Sciatic nerve (tissue), 2 donors: ENCODE measurements around the gene ACSL4. TPM values are rescaled to one million over a fixed set of nuclear protein-coding genes. Genes with fewer than 3 reads are reported as not detected.
A peak's percentile ranks its signal among the peaks of the same experiment; 100 is the strongest.
"Not testable (repeated sequence)": the region's sequence is repeated elsewhere in the genome, so short reads cannot be mapped to it uniquely, and the experiment has no call there.

Experiments used
- ATAC-seq: fragments of 200-7000 bp; cut with Tn5 transposase; one replicate; pipeline ENCODE4 v1.9.1; 2020; ENCODE audit warnings: mild to moderate bottlenecking, moderate library complexity
- DNase-seq: peaks from one replicate; pipeline ENCODE4 v3.0.0-alpha.2; 2020; ENCODE audit warnings: low spot score
- intact Hi-C: fragments of 100-400 bp; cut with DNase I; formaldehyde crosslinking; loops from one replicate; pipeline ENCODE4 v1.14.2; 2022
- total RNA-seq: library from RNA; stranded (reverse); fragmentation: NEBNext Ultra II Directional; extraction: Animal tissue kit (Norgen Biotek cat#: 25700); gene quantifications from one replicate; pipeline ENCODE4 v1.2.1, GENCODE V29; 2021
- donor health status: DM: no; HTN: no; CAD: no.
- donor health status: DM: no; HTN: no; CAD: no.

Gene ACSL4
- total RNA-seq, 1 donor from 2014 or later: 29.5 TPM

DNA sequence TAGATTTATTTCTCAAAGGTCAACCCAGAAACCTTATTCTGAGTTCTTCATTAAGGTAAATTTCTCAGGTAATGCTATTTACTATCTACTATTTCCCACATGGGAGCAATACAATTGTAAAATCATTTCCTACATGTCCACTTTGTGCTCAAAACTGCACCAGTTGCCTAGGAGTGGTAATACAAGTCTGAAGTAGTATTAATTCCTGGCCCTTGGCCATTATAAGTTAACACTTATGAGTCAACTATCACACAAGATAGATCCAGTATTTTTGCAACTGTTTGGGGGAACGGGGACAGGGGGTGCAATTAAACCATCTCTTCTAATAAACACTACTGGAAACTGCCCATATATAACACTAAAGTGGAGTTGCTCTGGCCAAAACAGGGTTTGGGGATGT lies 48.9 kb downstream of the ACSL4 start:
- intact Hi-C loops: no loop called here
- no peak for DNase-seq
- no peak for ATAC-seq

DNA sequence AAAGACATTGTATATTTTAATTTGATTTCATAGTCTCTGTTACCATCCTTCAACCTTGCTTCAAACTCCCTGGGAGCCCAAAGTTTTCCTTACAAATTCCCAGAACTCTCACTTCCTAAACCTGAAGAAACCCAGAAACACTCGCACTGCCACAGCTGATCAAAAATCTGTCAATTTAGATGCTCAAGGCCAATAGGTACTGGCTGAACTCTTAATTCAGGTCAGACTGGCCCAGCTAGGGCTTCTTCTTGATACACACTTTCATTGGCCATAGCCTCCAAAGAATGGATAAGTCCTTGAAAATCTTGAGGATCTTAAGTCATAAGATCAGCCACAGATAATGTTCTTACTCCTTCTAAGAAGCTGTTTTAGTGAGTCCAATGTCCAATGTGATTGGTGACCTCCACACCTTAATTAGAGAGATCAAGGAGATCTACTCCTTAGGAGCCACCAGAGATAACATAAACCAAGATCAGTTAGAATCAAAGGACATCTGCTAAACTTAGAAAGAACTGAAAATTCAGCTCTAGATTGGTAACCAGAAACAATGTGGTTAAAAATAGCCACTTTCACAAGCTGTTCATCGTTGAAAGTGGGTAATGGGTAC lies 51.5 kb downstream of the ACSL4 start:
- no peak for DNase-seq
- ATAC-seq: no peak
- intact Hi-C loops: no loop called here

DNA sequence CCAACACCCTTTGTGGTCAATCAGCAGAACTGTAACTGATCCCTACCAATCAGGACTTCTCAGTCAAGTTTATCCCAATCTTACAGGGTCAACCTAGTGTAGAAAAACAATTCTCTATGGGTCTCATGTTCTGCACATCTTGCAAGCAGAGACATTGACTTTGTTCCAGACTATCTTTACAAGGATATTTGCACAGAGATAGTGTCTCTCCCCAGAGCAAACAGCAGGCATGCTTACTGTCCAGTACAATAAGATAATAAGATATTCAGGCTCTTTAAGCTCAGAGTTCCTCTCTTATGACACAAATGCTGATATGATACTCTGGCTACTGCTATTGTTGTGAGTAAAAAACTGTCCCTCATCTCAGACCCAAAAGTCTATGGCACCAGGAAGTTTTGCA lies 53.2 kb downstream of the ACSL4 start:
- no peak for ATAC-seq
- intact Hi-C loops: no loop called here
- DNase-seq: no peak

DNA sequence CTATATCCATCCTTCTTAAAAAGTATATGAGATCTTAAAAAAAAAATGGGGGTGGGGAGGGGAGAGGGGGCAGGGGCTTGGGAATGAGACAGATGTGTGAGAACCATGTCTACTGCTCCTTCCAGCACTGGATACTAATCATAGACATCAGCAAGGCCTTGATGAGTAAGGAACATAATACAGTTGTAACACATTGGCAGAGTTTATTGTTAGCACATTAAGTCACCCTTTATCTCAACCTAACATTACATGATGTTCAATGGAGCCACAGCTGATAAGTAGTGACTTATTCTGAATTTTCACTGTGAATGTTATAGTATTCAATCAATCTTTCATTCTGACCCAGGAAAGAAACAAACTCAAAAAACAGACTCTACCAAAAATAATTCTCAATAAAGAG lies 60.8 kb downstream of the ACSL4 start:
- ATAC-seq (no peak), DNase-seq (no peak)
- intact Hi-C loops: no loop called here

DNA sequence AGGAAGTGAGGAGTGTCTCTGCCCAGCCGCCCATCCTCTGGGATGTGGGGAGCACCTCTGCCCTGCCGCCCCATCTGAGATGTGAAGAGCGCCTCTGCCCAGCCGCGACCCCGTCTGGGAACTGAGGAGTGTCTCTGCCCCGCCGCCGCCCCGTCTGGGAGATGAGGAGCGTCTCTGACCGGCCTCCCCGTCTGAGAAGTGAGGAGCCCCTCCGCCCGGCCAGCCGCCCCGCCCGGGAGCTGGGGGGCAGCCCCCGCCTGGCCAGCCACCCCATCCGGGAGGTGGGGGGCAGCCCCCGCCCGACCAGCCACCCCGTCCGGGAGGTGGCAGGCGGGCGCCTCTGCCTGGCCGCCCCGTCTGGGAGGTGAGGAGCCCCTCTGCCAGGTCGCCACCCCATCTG lies 61.9 kb downstream of the ACSL4 start:
- ATAC-seq, intact Hi-C loops: not testable (repeated sequence)
- DNase-seq: peak; percentile 48

DNA sequence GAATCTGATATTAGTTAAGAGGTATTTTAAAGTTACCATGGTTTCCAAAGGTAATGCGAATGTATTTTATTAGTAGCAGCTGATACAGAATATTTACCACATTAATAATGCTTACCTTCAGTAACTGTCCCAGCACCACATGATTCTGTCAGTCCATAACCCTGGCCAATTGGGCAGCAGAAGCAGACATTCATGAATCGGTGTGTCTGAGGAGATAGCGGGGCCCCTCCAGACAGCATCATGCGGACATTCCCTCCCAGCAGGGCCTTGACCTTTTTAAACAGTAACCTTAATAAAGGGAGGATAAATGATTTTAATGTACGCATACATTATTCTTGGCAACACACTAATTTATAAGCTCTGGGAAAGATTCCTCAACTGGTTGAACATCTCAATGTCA lies 65.1 kb downstream of the ACSL4 start:
- intact Hi-C loops: no loop called here
- DNase-seq (no peak), ATAC-seq (no peak)

DNA sequence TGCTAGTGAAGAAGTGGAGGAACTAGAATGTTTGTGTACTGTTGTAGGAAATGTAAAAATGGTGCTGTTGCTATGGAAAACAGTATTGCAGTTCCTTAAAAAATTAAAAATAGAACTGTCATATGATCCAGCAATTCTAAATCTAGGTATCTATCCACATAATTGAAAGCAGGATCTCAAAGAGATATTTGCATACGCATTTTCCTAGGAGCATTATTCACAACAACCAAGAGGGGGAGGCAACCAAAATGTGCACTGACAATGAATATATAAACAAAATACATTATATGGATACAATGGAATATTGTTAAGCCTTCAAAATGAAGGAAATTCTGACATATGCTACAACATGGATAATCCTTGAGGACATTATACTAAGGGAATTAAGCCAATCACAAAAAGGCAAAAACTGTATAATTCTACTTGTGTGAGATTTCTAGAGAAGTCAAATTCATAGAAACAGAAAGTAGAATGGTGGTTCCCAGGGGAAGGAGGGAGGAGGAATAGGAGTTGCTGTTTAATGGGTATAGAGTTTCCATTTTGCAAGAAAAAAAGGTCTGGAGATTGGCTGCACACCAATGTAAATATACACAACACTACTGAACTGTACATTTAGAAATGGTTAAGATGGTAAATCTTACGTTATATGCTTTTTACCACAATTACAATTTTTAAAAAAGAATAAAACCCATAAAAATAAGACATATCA lies 72.5 kb downstream of the ACSL4 start:
- intact Hi-C loops: no loop called here
- no peak for DNase-seq
- ATAC-seq: no peak

DNA sequence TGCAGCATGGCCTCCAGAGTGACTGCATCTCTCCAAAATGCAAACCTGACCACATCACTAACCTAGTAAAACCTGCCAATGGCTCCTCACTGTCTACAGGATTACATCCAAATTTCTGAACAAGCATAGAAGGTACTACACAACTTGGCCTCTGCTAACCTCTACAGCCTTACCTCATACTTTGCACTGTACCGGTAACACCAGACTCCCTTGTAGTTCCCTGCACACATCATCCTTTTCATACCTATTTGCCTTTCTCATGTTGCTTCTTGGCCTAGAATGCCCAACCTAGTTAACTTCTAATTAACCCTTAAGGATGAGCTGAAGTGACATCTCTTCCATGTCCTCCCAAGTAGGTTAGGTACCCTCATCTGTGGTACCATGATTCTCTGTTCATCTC lies 74.7 kb downstream of the ACSL4 start:
- intact Hi-C loops: loop anchor here (5.0 kb wide), 1 partner anchor 799 kb away; no protein-coding TSS in a partner anchor
- DNase-seq (no peak), ATAC-seq (no peak)

DNA sequence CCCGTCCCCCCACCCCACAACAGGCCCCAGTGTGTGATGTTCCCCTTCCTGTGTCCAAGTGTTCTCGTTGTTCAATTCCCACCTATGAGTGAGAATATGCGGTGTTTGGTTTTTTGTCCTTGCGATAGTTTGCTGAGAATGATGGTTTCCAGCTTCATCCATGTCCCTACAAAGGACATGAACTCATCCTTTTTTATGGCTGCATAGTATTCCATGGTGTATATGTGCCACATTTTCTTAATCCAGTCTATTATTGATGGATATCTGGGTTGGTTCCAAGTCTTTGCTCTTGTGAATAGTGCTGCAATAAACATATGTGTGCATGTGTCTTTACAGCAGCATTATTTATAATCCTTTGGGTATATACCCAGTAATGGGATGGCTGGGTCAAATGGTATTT lies 75.7 kb downstream of the ACSL4 start:
- ATAC-seq, DNase-seq: not testable (repeated sequence)
- intact Hi-C loops: loop anchor here (5.0 kb wide), 1 partner anchor 800 kb away; no protein-coding TSS in a partner anchor

DNA sequence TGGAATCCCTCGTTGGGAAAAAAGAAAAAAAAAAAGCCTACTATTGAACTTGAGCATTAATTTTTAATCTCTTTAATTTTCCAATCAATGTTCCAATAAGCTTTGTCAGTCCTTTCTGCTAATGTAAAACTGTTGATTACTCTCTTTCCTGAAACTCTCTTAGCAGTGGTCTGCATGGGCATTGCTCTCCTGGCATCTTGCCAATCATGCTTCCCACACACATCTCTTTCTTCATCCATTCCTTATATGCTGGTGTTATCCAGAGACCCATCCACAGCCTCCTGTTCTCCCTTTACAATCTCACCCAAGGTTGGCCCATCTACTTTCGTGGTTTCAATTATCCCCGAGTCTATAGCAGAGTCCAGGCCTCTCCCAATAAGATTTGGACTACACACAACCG lies 76.3 kb downstream of the ACSL4 start:
- intact Hi-C loops: loop anchor here (5.0 kb wide), 1 partner anchor 801 kb away; no protein-coding TSS in a partner anchor
- ATAC-seq: no peak
- no peak for DNase-seq

DNA sequence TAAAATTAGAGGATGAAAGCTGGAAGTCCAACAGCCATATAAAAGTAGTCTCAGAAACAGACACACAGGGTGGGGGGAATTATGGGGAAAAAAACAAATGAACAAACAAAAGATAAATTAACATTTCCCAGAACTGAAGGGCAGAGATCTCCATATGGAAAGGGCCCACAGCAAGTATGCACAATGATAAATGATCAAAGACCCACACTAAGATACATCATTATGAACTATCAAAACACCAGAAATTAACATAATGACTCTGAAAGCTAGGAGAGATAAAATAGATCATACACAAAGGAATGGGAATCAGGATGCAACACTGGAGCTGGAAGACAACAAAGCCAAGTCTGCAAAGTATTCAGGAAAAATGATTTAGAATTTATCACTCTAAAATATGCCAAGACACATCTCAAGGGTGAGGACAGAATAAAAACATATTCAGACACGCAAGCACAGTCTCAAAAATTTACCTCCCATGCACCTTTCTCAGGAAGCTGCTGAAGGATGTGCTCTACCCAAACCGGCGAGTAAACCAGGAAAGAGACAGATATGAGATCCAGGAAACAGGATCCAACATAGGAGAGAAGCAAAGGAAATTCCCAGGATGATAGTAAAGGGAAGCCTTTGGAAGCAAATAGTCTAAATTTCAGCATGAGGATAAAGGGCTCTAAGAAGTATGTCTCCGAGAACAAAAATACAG lies 77.4 kb downstream of the ACSL4 start:
- ATAC-seq (no peak), DNase-seq (no peak)
- intact Hi-C loops: loop anchor here (5.0 kb wide), 1 partner anchor 802 kb away; no protein-coding TSS in a partner anchor

DNA sequence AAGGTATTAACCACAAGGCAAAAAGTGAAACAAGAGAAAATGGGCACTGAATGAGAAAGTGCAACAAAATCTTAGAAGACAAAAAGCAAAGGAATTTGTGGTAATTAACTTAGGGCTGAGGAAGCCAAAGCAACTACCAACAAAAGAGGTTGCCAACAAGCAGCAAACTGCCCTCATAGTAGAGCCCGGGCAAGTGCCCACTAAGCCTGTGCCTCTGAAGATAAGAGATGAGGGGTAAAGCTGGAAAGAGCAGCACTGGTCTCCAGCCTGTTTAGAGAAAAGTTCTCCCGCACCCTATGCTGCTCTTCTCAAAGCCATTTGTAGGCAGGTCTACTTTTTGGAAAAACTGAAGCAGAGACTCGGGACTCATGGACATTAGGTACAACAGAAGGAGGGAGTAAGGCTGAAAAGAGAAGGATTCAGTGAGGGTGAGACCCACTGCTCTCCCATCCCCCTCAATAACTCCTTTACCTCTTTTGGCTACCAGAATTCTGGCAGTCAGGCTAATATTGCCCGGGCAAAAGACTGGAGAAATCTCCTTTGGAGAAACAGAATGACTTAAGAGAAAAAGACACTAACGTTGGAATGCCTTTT lies 78.4 kb downstream of the ACSL4 start:
- DNase-seq: no peak
- no peak for ATAC-seq
- intact Hi-C loops: loop anchor here (5.0 kb wide), 1 partner anchor 803 kb away; no protein-coding TSS in a partner anchor

DNA sequence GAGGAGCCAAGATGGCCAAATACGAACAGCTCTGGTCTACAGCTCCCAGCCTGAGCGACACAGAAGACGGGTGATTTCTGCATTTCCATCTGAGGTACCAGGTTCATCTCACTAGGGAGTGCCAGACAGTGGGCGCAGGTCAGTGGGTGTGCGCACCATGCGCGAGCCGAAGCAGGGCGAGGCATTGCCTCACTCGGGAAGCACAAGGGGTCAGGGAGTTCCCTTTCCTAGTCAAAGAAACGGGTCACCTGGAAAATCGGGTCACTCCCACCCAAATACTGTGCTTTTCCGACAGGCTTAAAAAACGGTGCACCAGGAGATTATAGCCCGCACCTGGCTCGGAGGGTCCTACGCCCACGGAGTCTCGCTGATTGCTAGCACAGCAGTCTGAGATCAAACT lies 88.4 kb downstream of the ACSL4 start:
- intact Hi-C loops, DNase-seq, ATAC-seq: not testable (repeated sequence)

DNA sequence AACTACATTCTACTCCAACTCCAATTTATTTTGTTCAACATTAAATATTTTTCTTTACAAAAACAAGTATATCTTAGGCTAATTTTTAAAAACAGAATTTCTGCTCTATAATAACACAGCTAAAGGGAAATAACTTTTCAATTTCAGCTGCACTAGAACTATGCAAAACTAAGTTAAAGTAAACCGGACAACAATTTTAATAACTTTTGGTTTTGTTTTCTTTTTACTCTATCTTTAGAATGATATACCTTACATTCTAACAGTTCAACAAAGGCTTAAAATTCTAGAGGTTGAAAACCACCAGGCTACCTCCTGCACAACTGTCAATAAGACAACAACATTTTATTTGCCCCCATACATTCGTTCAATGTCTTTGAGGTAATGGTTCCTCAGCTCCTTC lies 89.4 kb downstream of the ACSL4 start:
- ATAC-seq (no peak), DNase-seq (no peak)
- intact Hi-C loops: no loop called here

DNA sequence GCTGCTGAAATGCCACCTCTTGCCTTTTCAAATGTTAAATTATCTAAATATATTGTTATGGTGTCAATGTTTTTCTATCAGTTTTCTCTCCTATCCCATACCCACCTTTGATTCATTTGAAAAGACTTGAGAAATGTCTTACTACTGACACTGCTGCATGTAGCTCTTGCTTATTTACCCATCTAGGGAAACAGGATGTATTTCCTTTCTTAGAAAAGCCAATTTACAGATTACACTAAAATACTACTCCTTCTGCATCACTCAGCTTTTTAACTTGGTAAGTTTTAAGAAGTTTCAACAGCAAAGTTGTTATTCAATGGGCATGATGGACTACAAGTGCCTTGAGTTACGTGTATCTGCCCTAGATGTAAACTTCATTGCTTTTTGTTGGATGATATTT lies 94.9 kb downstream of the ACSL4 start:
- intact Hi-C loops: loop anchor here (10.0 kb wide), 1 partner anchor 153 kb away; the partner anchor contains the start of gene GUCY2F
- DNase-seq: no peak
- ATAC-seq: no peak

DNA sequence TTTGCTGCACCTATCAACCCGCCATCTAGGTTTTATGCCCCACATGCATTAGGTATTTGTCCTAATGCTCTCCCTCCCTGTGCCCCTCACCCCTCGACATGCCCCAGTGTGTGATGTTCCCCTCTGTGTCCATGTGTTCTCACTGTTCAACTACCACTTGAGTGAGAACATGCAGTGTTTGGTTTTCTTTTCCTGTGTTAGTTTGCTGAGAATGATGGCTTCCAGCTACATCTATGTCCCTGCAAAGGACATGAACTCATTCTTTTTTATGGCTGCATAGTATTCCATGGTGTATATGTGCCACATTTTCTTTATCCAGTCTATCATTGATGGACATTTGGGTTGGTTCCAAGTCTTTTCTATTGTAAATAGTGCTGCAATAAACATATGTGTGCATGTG lies 95.6 kb downstream of the ACSL4 start:
- not testable (repeated sequence) for DNase-seq, ATAC-seq
- intact Hi-C loops: loop anchor here (10.0 kb wide), 1 partner anchor 153 kb away; the partner anchor contains the start of gene GUCY2F

DNA sequence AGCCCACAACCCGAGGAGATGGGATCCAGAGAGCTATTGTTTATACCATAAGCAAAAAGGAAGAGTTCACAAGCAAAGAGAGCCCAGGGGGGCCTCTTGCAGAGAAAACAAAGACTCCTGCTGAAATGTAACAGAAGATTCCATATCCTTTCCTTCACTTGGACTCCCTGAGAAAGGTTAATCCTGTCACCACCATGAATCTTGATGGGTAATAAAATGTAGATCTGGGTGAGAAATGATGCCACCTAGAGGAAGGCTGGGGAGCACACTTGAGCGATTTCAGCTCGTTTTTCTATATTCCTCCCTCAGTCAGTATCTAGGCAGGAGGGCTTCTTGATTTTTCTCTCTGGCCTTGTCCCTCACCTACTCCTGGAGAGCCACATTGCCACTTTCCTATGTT lies 97.9 kb downstream of the ACSL4 start:
- ATAC-seq: no peak

DNA sequence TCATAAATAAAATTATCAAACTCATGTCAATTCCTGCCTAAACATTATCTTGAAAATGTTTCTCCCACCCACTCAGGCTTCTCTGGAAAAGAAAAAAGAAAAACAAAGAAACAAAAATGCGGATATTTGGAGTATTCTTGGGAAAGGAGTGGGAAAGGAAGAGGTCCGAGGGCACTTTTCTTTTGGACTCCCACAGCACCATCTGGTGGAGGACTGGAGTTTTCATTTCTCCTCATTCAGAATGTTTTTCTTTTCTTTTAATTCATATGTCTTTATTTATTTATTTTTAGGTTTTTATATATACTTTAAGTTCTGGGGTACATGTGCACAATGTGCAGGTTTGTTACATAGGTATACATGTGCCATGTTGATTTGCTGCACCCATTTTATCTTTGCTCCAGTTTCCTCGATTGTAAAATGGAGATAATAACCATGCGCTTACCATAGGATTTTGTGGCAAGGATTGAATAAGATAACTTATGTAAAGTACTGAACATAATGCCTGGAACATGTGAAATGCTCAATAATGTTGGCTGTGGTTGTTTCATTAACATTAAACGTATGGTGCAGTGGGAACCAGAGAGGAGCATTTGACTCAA lies 100.1 kb downstream of the ACSL4 start:
- ATAC-seq (no peak), DNase-seq (no peak)
- intact Hi-C loops: loop anchor here (10.0 kb wide), 1 partner anchor 148 kb away; the partner anchor contains the start of gene GUCY2F

More for the DNA sequence above, 97.9 kb downstream of the ACSL4 start:
- intact Hi-C loops: loop anchor here (10.0 kb wide), 1 partner anchor 150 kb away; the partner anchor contains the start of gene GUCY2F
- DNase-seq: no peak

DNA sequence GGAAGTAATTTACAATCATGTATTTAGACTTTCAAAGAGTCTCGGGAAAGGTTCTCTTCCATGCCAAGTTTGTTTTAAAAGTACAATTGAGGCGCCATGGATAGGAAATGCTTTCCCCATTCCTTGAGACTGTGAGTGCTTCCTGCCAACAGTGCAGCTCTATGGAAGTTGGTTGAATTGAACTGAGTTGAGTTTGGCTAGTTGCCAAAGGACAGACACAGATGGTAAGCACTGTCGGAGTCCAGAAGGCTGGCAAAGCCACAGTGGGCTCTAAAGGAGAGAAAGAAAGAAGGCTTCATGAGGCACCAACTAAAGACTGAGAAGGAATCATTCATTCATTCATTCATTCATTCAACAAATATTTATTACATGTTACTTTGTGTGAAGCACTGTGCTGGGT lies 103.7 kb downstream of the ACSL4 start:
- intact Hi-C loops: no loop called here
- ATAC-seq: no peak
- DNase-seq: no peak
